Spleen (tissue), 11 donors: ENCODE results near the gene ELAVL4. TPM values are rescaled to one million over a fixed set of nuclear protein-coding genes. Genes with fewer than 3 reads are reported as not detected.

ENCODE experiments used
- DNase-seq: peaks from one replicate; pipeline ENCODE4 v3.0.0-alpha.2; 2020
- H3K27ac ChIP-seq, 8 donors: fragments of 200-600 bp; sonication (generic) in 7 of 8; 1 replicate in 4 of 8; 2 replicates in 4 of 8; pipeline versions ENCODE4 v1.5.0 to v1.8.0; 2016 to 2021; ENCODE audit warnings: inconsistent platforms in 4 of 8, mild to moderate bottlenecking in 4 of 8, moderate library complexity in 1 of 8
- H3K27me3 ChIP-seq, 7 donors: fragments of 200-600 bp; sonication (generic) in 6 of 7; replicated peaks in 1 of 7; 1 replicate in 4 of 7; 2 replicates in 3 of 7; pipeline versions ENCODE4 v1.5.0 to v1.8.0; 2016 to 2021; ENCODE audit warnings: inconsistent platforms in 3 of 7, mild to moderate bottlenecking in 1 of 7
- H3K36me3 ChIP-seq, 6 donors: fragments of 200-600 bp; sonication (generic) in 5 of 6; 1 replicate in 4 of 6; 2 replicates in 2 of 6; pipeline versions ENCODE4 v1.5.0 to v1.8.0; 2016 to 2021; ENCODE audit warnings: inconsistent platforms in 2 of 6
- H3K4me1 ChIP-seq, 6 donors: fragments of 200-600 bp; sonication (generic) in 5 of 6; 1 replicate in 3 of 6; 2 replicates in 3 of 6; pipeline versions ENCODE4 v1.5.0 to v1.8.0; 2016 to 2021; ENCODE audit warnings: inconsistent platforms in 3 of 6
- H3K4me3 ChIP-seq, 8 donors: fragments of 200-600 bp; sonication (generic) in 7 of 8; 1 replicate in 4 of 8; 2 replicates in 4 of 8; pipeline versions ENCODE4 v1.5.0 to v1.8.0; 2016 to 2021; ENCODE audit warnings: inconsistent platforms in 4 of 8, mild to moderate bottlenecking in 4 of 8, moderate library complexity in 2 of 8
- H3K9me3 ChIP-seq, 8 donors: fragments of 200-600 bp; sonication (generic) in 7 of 8; 1 replicate in 4 of 8; 2 replicates in 4 of 8; pipeline versions ENCODE4 v1.5.0 to v1.8.0; 2016 to 2021; ENCODE audit warnings: inconsistent platforms in 4 of 8
- POLR2A ChIP-seq, 3 donors: fragments of 450-650 bp; IDR thresholded peaks; one replicate each; pipeline ENCODE4 v1.5.1; 2017; ENCODE audit warnings: antibody characterized with exemption in 3 of 3, mild to moderate bottlenecking in 1 of 3
- POLR2AphosphoS5 ChIP-seq, 3 donors: sonication (generic); formaldehyde crosslinking; IDR thresholded peaks; one replicate each; pipeline ENCODE4 v1.5.1; 2017; ENCODE audit warnings: antibody characterized with exemption in 3 of 3
- WGBS, 5 donors: extraction: QIAGEN DNeasy Blood & Tissue Kit in 3 of 5; methylation state at CpG; one replicate each; pipeline versions ENCODE4 v1.1.5 to v1.1.7; 2013 to 2018; 5-methylcytosine and 5-hydroxymethylcytosine counted together
- intact Hi-C: fragments of 100-400 bp; cut with DNase I; formaldehyde crosslinking; loops from one replicate; pipeline ENCODE4 v1.15.0; 2023; ENCODE audit warnings: low total_unique reads
- polyA plus RNA-seq, 3 donors: library from polyadenylated mRNA; stranded (reverse); fragments of 200-250 nt; gene quantifications; one replicate each; pipeline ENCODE4 v1.2.1, GENCODE V29; 2013
- total RNA-seq, 7 donors: library from RNA; depleted of rRNA in 3 of 7; stranded (reverse); fragments of >200 nt in 3 of 7; fragmentation: NEBNext Ultra II Directional in 4 of 7; extraction: Animal tissue kit (Norgen Biotek cat#: 25700) in 4 of 7; gene quantifications; one replicate each; pipeline versions ENCODE4 v1.1.0 to v1.2.1, GENCODE V29; 2016 to 2021
- TF ChIP-seq, protein P1 (sequence below), 11 experiments: fragments of 200-600 bp in 7 of 11; fragments of 450-650 bp in 4 of 11; sonication (generic) in 4 of 11; IDR thresholded peaks in 8 of 11; conservative IDR thresholded peaks in 3 of 11; 1 replicate in 7 of 11; 2 replicates in 4 of 11; pipeline versions ENCODE4 v1.4.0 to v1.8.0; 2016 to 2021; ENCODE audit warnings: antibody characterized with exemption in 11 of 11, inconsistent platforms in 4 of 11, mild to moderate bottlenecking in 1 of 11
- donor health status: healthy with polysubstance abuse.
- donor health status: DM: no; HTN: no; CAD: no; lungs with moderate emphysema.
- donor health status: DM: no; HTN: no; CAD: no.
- donor health status: Bipolar disorder and iron deficiency.
- donor health status: healthy.
- donor health status: DM: no; HTN: no; CAD: no.
- donor health status: DM: yes; HTN: yes; CAD: no.

The ELAVL4 gene
- total and polyA plus RNA-seq, 10 donors: 0.07 to 1.0 (median 0.47) TPM; not detected in 6

DNA sequence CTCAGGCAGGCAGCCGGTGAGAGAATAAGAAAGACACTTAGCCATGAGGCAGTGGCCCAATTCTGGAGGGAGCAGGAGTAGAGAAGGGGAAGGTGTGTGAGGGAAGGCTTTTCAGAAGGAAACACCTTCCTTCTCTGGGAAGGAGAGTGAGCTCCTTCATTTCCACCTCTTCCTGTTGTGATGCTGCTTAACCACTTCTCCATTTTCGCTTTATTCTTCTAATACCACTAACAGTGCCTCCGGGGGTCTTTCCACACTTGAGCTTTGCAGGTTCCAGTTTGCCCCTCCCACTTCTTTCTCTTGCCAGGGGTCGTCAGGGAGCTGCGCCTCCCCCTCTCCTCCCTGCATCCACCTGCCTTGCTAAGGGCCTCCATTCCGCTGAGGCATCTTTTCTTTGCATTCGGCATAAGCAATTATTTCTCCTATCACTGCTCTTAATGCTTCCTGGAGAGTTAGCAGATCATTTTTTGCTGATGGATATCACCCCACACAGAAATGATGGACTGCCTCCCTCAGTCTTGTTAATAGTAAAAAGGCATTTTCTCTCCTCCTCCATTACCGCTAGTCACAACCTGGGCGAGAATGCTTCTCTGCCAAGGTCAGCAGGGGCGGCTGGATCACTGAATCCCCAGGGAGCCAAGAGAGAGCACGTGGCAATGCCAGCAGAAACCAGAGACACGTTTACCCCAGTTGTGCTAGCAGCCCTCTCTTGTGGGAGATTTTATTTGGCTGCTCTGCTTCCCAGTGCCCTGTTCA is 74.8 kb downstream of the ELAVL4 start:
- no peak for TF ChIP-seq POLR2A (IDR thresholded peaks at IDR 0.05)
- TF ChIP-seq, protein P1, sequence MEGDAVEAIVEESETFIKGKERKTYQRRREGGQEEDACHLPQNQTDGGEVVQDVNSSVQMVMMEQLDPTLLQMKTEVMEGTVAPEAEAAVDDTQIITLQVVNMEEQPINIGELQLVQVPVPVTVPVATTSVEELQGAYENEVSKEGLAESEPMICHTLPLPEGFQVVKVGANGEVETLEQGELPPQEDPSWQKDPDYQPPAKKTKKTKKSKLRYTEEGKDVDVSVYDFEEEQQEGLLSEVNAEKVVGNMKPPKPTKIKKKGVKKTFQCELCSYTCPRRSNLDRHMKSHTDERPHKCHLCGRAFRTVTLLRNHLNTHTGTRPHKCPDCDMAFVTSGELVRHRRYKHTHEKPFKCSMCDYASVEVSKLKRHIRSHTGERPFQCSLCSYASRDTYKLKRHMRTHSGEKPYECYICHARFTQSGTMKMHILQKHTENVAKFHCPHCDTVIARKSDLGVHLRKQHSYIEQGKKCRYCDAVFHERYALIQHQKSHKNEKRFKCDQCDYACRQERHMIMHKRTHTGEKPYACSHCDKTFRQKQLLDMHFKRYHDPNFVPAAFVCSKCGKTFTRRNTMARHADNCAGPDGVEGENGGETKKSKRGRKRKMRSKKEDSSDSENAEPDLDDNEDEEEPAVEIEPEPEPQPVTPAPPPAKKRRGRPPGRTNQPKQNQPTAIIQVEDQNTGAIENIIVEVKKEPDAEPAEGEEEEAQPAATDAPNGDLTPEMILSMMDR (IDR thresholded peaks at IDR 0.05 in 8 of 11, conservative IDR thresholded peaks at IDR 0.05 in 3 of 11): no peak
- TF ChIP-seq POLR2AphosphoS5 (IDR thresholded peaks at IDR 0.05): no peak

DNA sequence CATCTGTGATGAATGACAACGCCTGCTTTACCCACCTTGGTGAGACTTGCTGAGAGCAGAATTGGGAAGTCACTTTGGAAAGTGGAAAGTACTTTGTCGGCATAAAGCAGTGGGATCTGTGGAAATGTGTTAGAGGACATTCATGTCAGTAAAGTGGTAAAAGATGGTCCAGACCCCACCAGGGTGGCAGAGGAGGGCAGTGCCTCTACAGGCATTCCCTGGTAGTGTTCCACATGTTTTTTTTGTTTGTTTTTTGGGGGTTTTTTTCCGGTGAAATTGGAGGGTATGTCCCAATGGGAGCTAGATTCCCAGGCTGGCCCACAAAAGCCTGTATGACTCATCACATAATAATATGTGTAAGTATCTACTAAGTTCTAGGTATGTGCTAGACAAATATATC is 80.6 kb downstream of the ELAVL4 start:
- intact Hi-C loops: no loop called here
- no peak for DNase-seq
- TF ChIP-seq, protein P1 (IDR thresholded peaks at IDR 0.05 in 8 of 11, conservative IDR thresholded peaks at IDR 0.05 in 3 of 11): no peak
- TF ChIP-seq POLR2A (IDR thresholded peaks at IDR 0.05) (no peak), POLR2AphosphoS5 (IDR thresholded peaks at IDR 0.05) (no peak)
- H3K4me1 ChIP-seq: no peaks in the 10 kb centered on the region
- H3K36me3 ChIP-seq: no peaks in the 10 kb centered on the region
- H3K9me3 ChIP-seq: no peaks in the 10 kb centered on the region
- H3K27ac ChIP-seq: no peak overlapping the region
- WGBS, 5 donors: 82 to 95% (median 88%) methylated on average over 3 of the region's 3 CpGs
- peaks cover 0 to under 1% (median 0%) of the 10 kb centered on the region in 7 donors for H3K27me3 ChIP-seq
- H3K4me3 ChIP-seq: no peak overlapping the region

More for the DNA sequence above, 74.8 kb downstream of the ELAVL4 start:
- Histone ChIP-seq H3K36me3 (no peaks in the 10 kb centered on the region), H3K27me3 (peaks cover 0 to 25% (median 0%) of the 10 kb centered on the region in 7 donors), H3K4me1 (peaks cover 0 to 4% (median 0%) of the 10 kb centered on the region in 6 donors), H3K27ac (no peak overlapping the region), H3K9me3 (no peaks in the 10 kb centered on the region), H3K4me3 (no peak overlapping the region)
- no peak for DNase-seq
- intact Hi-C loops: no loop called here
- 17 to 26% (median 23%) methylated on average over 12 of the region's 12 CpGs for WGBS, 5 donors

DNA sequence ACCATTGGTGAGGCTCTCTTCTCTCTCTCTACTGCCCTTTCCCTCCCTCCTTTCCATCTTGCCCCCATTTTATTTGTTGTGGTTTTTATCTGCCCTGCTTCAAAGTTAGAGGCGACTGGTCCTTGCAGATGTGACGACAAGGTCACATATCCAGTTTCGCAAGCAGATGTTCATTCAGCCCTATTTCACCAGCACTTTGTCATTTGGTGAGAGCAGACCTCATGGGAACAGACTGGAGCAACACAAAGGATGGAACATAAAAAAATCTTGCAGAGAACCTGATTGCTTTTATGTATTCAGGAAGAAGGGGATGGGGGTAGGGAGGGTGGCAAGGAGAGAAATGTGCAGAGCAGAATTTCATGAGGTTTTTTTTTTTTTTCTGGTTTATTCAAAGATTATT is 84.3 kb downstream of the ELAVL4 start:
- WGBS, 5 donors: 19 to 37% (median 26%) methylated on average over 3 of the region's 3 CpGs
- Histone ChIP-seq H3K36me3 (no peaks in the 10 kb centered on the region), H3K27ac (no peak overlapping the region), H3K27me3 (peaks cover 0 to 12% (median 0%) of the 10 kb centered on the region in 7 donors), H3K4me3 (no peak overlapping the region), H3K9me3 (no peaks in the 10 kb centered on the region), H3K4me1 (no peaks in the 10 kb centered on the region)
- intact Hi-C loops: no loop called here
- DNase-seq: no peak
- TF ChIP-seq POLR2AphosphoS5 (IDR thresholded peaks at IDR 0.05) (no peak), POLR2A (IDR thresholded peaks at IDR 0.05) (no peak)
- TF ChIP-seq, protein P1 (IDR thresholded peaks at IDR 0.05 in 8 of 11, conservative IDR thresholded peaks at IDR 0.05 in 3 of 11): no peak

DNA sequence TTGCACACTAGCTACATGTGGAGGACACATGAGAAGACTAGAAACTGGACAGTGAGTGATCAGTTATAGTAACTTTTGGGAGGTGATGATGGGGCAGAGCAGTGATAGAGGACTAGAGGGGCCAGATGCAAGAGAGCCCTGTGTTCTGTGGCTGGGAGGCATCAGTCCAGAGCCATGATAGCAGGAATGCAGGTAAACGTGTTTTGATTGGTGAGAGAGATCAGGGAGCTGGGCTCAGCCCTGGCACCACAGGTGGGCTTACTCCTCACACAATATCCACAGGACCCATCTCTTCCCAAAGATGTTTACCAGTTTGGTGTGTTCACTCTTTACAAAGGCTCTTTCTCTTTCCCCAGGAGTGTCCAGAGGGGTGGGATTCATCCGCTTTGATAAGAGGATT is 86.5 kb downstream of the ELAVL4 start:
- intact Hi-C loops: no loop called here
- Histone ChIP-seq H3K4me3 (no peak overlapping the region), H3K4me1 (no peaks in the 10 kb centered on the region), H3K27me3 (peaks cover 0 to 12% (median 0%) of the 10 kb centered on the region in 7 donors), H3K36me3 (no peaks in the 10 kb centered on the region), H3K27ac (no peak overlapping the region), H3K9me3 (no peaks in the 10 kb centered on the region)
- WGBS, 5 donors: 66 to 86% (median 81%) methylated on average over 2 of the region's 2 CpGs
- DNase-seq: no peak
- TF ChIP-seq, protein P1 (IDR thresholded peaks at IDR 0.05 in 8 of 11, conservative IDR thresholded peaks at IDR 0.05 in 3 of 11): no peak
- TF ChIP-seq POLR2AphosphoS5 (IDR thresholded peaks at IDR 0.05) (no peak), POLR2A (IDR thresholded peaks at IDR 0.05) (no peak)
